ENCODE results near the gene OR4F6. TPM values are rescaled to one million over a fixed set of nuclear protein-coding genes. Genes with fewer than 3 reads are reported as not detected.

The OR4F6 gene
- total RNA-seq, result not detected in 2 replicates

GRCh38 chr15:101803209-101803608, at the start of gene OR4F6:
Gene OR4F6 (plus strand): TSS chr15:101803509. CDS start chr15:101805720, 2,211 bp downstream.

GRCh38 chr15:101811902-101812301, 8.6 kb downstream of the OR4F6 start, which contains the start of gene OR4F15:
Gene OR4F15 (plus strand): TSS chr15:101812202. CDS start chr15:101818187, 5,985 bp downstream.

Other genes with a start within 250 kb of the OR4F6 start
- 37.5 and 40.8 TPM in 2 replicates for gene TM2D3, start 151.1 kb upstream of the OR4F6 start, total RNA-seq
- gene TARS3, start 79.0 kb upstream of the OR4F6 start, total RNA-seq, result 11.8 and 12.2 TPM in 2 replicates
- 0.07 TPM in 1 of 2 replicates, not detected in the other for gene OR4F15, start 8.7 kb downstream of the OR4F6 start, total RNA-seq

Measured in smooth muscle cell of the pulmonary artery (primary cell).